ENCODE data around the gene OTOG. TPM values are rescaled to one million over a fixed set of nuclear protein-coding genes. Genes with fewer than 3 reads are reported as not detected.

Gene OTOG
- total and polyA plus RNA-seq, 2 experiments from 2014 or later, result not detected

- H3K9ac ChIP-seq, result no peak overlapping the region
- no peaks in the 10 kb centered on the region for H3K9me2 ChIP-seq (ENCODE audit: insufficient read depth)
- H3F3A ChIP-seq (ENCODE audit: insufficient read depth), result no peaks in the 10 kb centered on the region
- no peaks in the 10 kb centered on the region for H4K20me1 ChIP-seq (ENCODE audit: insufficient read depth)
- H3K4me3 ChIP-seq, result no peak overlapping the region
- H2AFZ ChIP-seq, result no peak overlapping the region
- H3K4me2 ChIP-seq (ENCODE audit: unreplicated experiment), result no peak overlapping the region
- no peaks in the 10 kb centered on the region for H3K36me3 ChIP-seq (ENCODE audit: low read depth)
- no peak overlapping the region for H3K27ac ChIP-seq
- 29 to 38% methylated on average over 3 of the region's 3 CpGs for WGBS, 2 experiments (ENCODE audit: low coverage in 1 of 2, low lambda C conversion rate in 2 of 2, missing lambda C conversion rate in 2 of 2)
- in situ Hi-C loops (cut with MboI), result no loop called here
- H3K4me1 ChIP-seq (ENCODE audit: insufficient read depth), result no peaks in the 10 kb centered on the region
- DNase-seq, result no peak
- no peaks in the 10 kb centered on the region for H3K9me3 ChIP-seq (ENCODE audit: low read depth)
- H3K27me3 ChIP-seq (replicated peaks; ENCODE audit: insufficient read depth), result peaks cover 21% of the 10 kb centered on the region; the same call in 1 of the 2 replicates
- TF ChIP-seq EZH2phosphoT487 (IDR thresholded peaks at IDR 0.05; ENCODE audit: insufficient read depth, low read depth) (no peak), EZH2 (IDR thresholded peaks at IDR 0.05; ENCODE audit: insufficient read depth, poor library complexity, severe bottlenecking) (no peak)
- no peaks in the 10 kb centered on the region for H3K79me2 ChIP-seq (ENCODE audit: insufficient read depth)
These were observed 8.3 kb upstream of the OTOG start for GRCh38 chr11:17538731-17539130.

DNA sequence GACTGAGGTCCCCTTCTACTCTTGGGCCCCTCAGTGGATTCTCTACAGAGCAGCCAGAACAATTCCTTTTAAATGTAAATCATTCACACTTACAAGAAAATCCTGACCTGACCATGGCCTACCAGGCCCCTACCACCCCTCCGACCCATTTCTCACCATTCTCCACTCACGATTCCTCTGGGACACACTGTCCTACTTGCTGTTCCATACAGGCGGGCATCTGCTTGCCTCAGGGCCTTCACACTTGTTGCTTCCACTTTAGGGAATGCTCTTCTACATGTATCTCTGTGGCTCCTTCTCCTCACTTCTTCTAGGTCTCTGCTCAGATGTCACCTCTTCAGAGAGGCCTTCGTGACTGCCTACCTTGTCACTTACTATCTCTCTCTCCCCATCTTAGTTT is 6.3 kb upstream of the OTOG start:
- H2AFZ ChIP-seq, result no peak overlapping the region
- H3K27me3 ChIP-seq (replicated peaks; ENCODE audit: insufficient read depth), result peaks cover 27% of the 10 kb centered on the region; the same call in 1 of the 2 replicates
- H3F3A ChIP-seq (ENCODE audit: insufficient read depth), result no peaks in the 10 kb centered on the region
- no peaks in the 10 kb centered on the region for H3K79me2 ChIP-seq (ENCODE audit: insufficient read depth)
- in situ Hi-C loops (cut with MboI), result no loop called here
- H3K27ac ChIP-seq, result no peak overlapping the region
- H3K4me3 ChIP-seq, result no peak overlapping the region
- no peaks in the 10 kb centered on the region for H3K9me3 ChIP-seq (ENCODE audit: low read depth)
- no peaks in the 10 kb centered on the region for H3K9me2 ChIP-seq (ENCODE audit: insufficient read depth)
- H3K9ac ChIP-seq, result no peak overlapping the region
- H3K4me2 ChIP-seq (ENCODE audit: unreplicated experiment), result no peak overlapping the region
- H3K4me1 ChIP-seq (ENCODE audit: insufficient read depth), result no peaks in the 10 kb centered on the region
- no peak for DNase-seq
- no peaks in the 10 kb centered on the region for H3K36me3 ChIP-seq (ENCODE audit: low read depth)
- TF ChIP-seq EZH2 (IDR thresholded peaks at IDR 0.05; ENCODE audit: insufficient read depth, poor library complexity, severe bottlenecking) (no peak), EZH2phosphoT487 (IDR thresholded peaks at IDR 0.05; ENCODE audit: insufficient read depth, low read depth) (no peak)
- H4K20me1 ChIP-seq (ENCODE audit: insufficient read depth), result no peaks in the 10 kb centered on the region
- WGBS, 2 experiments (ENCODE audit: low coverage in 1 of 2, low lambda C conversion rate in 2 of 2, missing lambda C conversion rate in 2 of 2), result 37 to 47% methylated on average over 4 of the region's 4 CpGs

- WGBS, 2 experiments (ENCODE audit: low coverage in 1 of 2, low lambda C conversion rate in 2 of 2, missing lambda C conversion rate in 2 of 2), result 29 to 30% methylated on average over 4 of the region's 4 CpGs
- no peaks in the 10 kb centered on the region for H3F3A ChIP-seq (ENCODE audit: insufficient read depth)
- H3K27me3 ChIP-seq (replicated peaks; ENCODE audit: insufficient read depth), result peaks cover 31% of the 10 kb centered on the region; the same call in 1 of the 2 replicates
- no peak for TF ChIP-seq EZH2 (IDR thresholded peaks at IDR 0.05; ENCODE audit: insufficient read depth, poor library complexity, severe bottlenecking)
- TF ChIP-seq EZH2phosphoT487 (IDR thresholded peaks at IDR 0.05; ENCODE audit: insufficient read depth, low read depth), result no peak
- H3K9me2 ChIP-seq (ENCODE audit: insufficient read depth), result no peaks in the 10 kb centered on the region
- no peaks in the 10 kb centered on the region for H3K36me3 ChIP-seq (ENCODE audit: low read depth)
- H3K27ac ChIP-seq, result no peak overlapping the region
- DNase-seq, result no peak
- in situ Hi-C loops (cut with MboI), result no loop called here
- H3K4me1 ChIP-seq (ENCODE audit: insufficient read depth), result no peaks in the 10 kb centered on the region
- no peak overlapping the region for H3K9ac ChIP-seq
- no peak overlapping the region for H3K4me2 ChIP-seq (ENCODE audit: unreplicated experiment)
- H3K4me3 ChIP-seq, result no peak overlapping the region
- H3K9me3 ChIP-seq (ENCODE audit: low read depth), result no peaks in the 10 kb centered on the region
- no peaks in the 10 kb centered on the region for H4K20me1 ChIP-seq (ENCODE audit: insufficient read depth)
- no peak overlapping the region for H2AFZ ChIP-seq
- H3K79me2 ChIP-seq (ENCODE audit: insufficient read depth), result no peaks in the 10 kb centered on the region
These were observed 5.7 kb upstream of the OTOG start for GRCh38 chr11:17541330-17541885.

GRCh38 chr11:17542249-17542648 is 4.8 kb upstream of the OTOG start:
- Histone ChIP-seq H3K9me3 (ENCODE audit: low read depth) (no peaks in the 10 kb centered on the region), H3K4me1 (ENCODE audit: insufficient read depth) (no peaks in the 10 kb centered on the region), H3K4me2 (ENCODE audit: unreplicated experiment) (no peak overlapping the region), H3K27ac (no peak overlapping the region), H3K36me3 (ENCODE audit: low read depth) (no peaks in the 10 kb centered on the region), H3K27me3 (replicated peaks; ENCODE audit: insufficient read depth) (peaks cover 30% of the 10 kb centered on the region; the same call in 1 of the 2 replicates), H3F3A (ENCODE audit: insufficient read depth) (no peaks in the 10 kb centered on the region), H3K79me2 (ENCODE audit: insufficient read depth) (no peaks in the 10 kb centered on the region), H3K4me3 (no peak overlapping the region), H3K9ac (no peak overlapping the region), H3K9me2 (ENCODE audit: insufficient read depth) (no peaks in the 10 kb centered on the region), H4K20me1 (ENCODE audit: insufficient read depth) (no peaks in the 10 kb centered on the region), H2AFZ (no peak overlapping the region)
- DNase-seq, result no peak
- in situ Hi-C loops (cut with MboI), result no loop called here
- no peak for TF ChIP-seq EZH2 (IDR thresholded peaks at IDR 0.05; ENCODE audit: insufficient read depth, poor library complexity, severe bottlenecking)
- TF ChIP-seq EZH2phosphoT487 (IDR thresholded peaks at IDR 0.05; ENCODE audit: insufficient read depth, low read depth), result no peak
- WGBS, 2 experiments (ENCODE audit: low coverage in 1 of 2, low lambda C conversion rate in 2 of 2, missing lambda C conversion rate in 2 of 2), result 60 to 66% methylated on average over 4 of the region's 4 CpGs

Data from GM23248 (cell line).